HT-29 (cell line): Measurements from ENCODE around the gene CDK8. TPM values are rescaled to one million over a fixed set of nuclear protein-coding genes. Genes with fewer than 3 reads are reported as not detected.

Experiments
- DNase-seq: peaks from one replicate; pipeline ENCODE4 v3.0.0-alpha.2; 2015; ENCODE audit warnings: low spot score
- total RNA-seq: library from RNA; depleted of rRNA; stranded (reverse); fragments of >200 nt; shearing (Covaris generic); gene quantifications from 2 replicates; pipeline ENCODE4 v1.2.3, GENCODE V29; 2014

CDK8 gene
- total RNA-seq, 1 experiment from 2014 or later: 23.7 TPM

- DNase-seq: no peak
Measured at GRCh38 chr13:26382835-26383234, 128.9 kb downstream of the CDK8 start.

GRCh38 chr13:26384587-26384986, 130.7 kb downstream of the CDK8 start:
- no peak for DNase-seq

GRCh38 chr13:26386026-26386425, 132.1 kb downstream of the CDK8 start:
- no peak for DNase-seq

- no peak for DNase-seq
Measured at GRCh38 chr13:26390203-26390602, 136.3 kb downstream of the CDK8 start.

- no peak for DNase-seq
Measured at GRCh38 chr13:26400545-26400944, 146.6 kb downstream of the CDK8 start.

GRCh38 chr13:26401069-26401468, 147.1 kb downstream of the CDK8 start:
- no peak for DNase-seq

GRCh38 chr13:26401578-26402021, 147.7 kb downstream of the CDK8 start:
- no peak for DNase-seq

GRCh38 chr13:26406791-26407190, 152.9 kb downstream of the CDK8 start:
- DNase-seq: no peak

- DNase-seq: no peak
Measured at GRCh38 chr13:26411206-26411605, 157.3 kb downstream of the CDK8 start.

- no peak for DNase-seq
Measured at GRCh38 chr13:26412263-26412662, 158.3 kb downstream of the CDK8 start.

GRCh38 chr13:26412936-26413716, 159.2 kb downstream of the CDK8 start:
- no peak for DNase-seq

GRCh38 chr13:26420282-26420960, 166.5 kb downstream of the CDK8 start:
- DNase-seq: no peak

- DNase-seq: no peak
Measured at GRCh38 chr13:26422036-26422435, 168.1 kb downstream of the CDK8 start.

GRCh38 chr13:26423629-26424028, 169.7 kb downstream of the CDK8 start:
- DNase-seq: no peak

GRCh38 chr13:26424181-26424580, 170.3 kb downstream of the CDK8 start:
- DNase-seq: no peak

- DNase-seq: peak; percentile 29
Measured at GRCh38 chr13:26425443-26426358, 171.8 kb downstream of the CDK8 start.

GRCh38 chr13:26433776-26434175, 179.8 kb downstream of the CDK8 start:
- DNase-seq: no peak

- DNase-seq: no peak
Measured at GRCh38 chr13:26435171-26435570, 181.2 kb downstream of the CDK8 start.

GRCh38 chr13:26435646-26436045, 181.7 kb downstream of the CDK8 start:
- no peak for DNase-seq

GRCh38 chr13:26436914-26437313, 183.0 kb downstream of the CDK8 start:
- no peak for DNase-seq

GRCh38 chr13:26440111-26440510, 186.2 kb downstream of the CDK8 start:
- no peak for DNase-seq

GRCh38 chr13:26441476-26441875, 187.5 kb downstream of the CDK8 start:
- no peak for DNase-seq
